Epithelial cell of esophagus (primary cell): ENCODE results near the gene SF3B2.
A peak's percentile ranks its signal among the peaks of the same experiment; 100 is the strongest.

ENCODE experiments used
- DNase-seq: peaks from one replicate; pipeline ENCODE4 v3.0.0; 2010; ENCODE audit warnings: low read depth
- H3K4me3 ChIP-seq: 2 replicates; pipeline ENCODE4 v1.5.1; 2011; ENCODE audit warnings: mild to moderate bottlenecking, low read length, control low read depth
- TF ChIP-seq, protein P1 (sequence below): IDR thresholded peaks from 2 replicates; pipeline ENCODE4 v1.5.1; 2011; ENCODE audit warnings: low read depth, mild to moderate bottlenecking, low read length, control low read depth, inconsistent platforms; ENCODE audit not compliant: insufficient read depth; ENCODE audit errors: missing control alignments

Gene SF3B2, protein sequence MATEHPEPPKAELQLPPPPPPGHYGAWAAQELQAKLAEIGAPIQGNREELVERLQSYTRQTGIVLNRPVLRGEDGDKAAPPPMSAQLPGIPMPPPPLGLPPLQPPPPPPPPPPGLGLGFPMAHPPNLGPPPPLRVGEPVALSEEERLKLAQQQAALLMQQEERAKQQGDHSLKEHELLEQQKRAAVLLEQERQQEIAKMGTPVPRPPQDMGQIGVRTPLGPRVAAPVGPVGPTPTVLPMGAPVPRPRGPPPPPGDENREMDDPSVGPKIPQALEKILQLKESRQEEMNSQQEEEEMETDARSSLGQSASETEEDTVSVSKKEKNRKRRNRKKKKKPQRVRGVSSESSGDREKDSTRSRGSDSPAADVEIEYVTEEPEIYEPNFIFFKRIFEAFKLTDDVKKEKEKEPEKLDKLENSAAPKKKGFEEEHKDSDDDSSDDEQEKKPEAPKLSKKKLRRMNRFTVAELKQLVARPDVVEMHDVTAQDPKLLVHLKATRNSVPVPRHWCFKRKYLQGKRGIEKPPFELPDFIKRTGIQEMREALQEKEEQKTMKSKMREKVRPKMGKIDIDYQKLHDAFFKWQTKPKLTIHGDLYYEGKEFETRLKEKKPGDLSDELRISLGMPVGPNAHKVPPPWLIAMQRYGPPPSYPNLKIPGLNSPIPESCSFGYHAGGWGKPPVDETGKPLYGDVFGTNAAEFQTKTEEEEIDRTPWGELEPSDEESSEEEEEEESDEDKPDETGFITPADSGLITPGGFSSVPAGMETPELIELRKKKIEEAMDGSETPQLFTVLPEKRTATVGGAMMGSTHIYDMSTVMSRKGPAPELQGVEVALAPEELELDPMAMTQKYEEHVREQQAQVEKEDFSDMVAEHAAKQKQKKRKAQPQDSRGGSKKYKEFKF

GRCh38 chr11:66051766-66052663, at the start of gene SF3B2:
Gene SF3B2 (plus strand): TSS chr11:66052364. CDS start chr11:66052385, 21 bp downstream.
- H3K4me3 ChIP-seq, result peak within 1 kb of the TSS; percentile 98
- TF ChIP-seq, protein P1, sequence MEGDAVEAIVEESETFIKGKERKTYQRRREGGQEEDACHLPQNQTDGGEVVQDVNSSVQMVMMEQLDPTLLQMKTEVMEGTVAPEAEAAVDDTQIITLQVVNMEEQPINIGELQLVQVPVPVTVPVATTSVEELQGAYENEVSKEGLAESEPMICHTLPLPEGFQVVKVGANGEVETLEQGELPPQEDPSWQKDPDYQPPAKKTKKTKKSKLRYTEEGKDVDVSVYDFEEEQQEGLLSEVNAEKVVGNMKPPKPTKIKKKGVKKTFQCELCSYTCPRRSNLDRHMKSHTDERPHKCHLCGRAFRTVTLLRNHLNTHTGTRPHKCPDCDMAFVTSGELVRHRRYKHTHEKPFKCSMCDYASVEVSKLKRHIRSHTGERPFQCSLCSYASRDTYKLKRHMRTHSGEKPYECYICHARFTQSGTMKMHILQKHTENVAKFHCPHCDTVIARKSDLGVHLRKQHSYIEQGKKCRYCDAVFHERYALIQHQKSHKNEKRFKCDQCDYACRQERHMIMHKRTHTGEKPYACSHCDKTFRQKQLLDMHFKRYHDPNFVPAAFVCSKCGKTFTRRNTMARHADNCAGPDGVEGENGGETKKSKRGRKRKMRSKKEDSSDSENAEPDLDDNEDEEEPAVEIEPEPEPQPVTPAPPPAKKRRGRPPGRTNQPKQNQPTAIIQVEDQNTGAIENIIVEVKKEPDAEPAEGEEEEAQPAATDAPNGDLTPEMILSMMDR, result no peak
- DNase-seq, result peak; percentile 100

DNA sequence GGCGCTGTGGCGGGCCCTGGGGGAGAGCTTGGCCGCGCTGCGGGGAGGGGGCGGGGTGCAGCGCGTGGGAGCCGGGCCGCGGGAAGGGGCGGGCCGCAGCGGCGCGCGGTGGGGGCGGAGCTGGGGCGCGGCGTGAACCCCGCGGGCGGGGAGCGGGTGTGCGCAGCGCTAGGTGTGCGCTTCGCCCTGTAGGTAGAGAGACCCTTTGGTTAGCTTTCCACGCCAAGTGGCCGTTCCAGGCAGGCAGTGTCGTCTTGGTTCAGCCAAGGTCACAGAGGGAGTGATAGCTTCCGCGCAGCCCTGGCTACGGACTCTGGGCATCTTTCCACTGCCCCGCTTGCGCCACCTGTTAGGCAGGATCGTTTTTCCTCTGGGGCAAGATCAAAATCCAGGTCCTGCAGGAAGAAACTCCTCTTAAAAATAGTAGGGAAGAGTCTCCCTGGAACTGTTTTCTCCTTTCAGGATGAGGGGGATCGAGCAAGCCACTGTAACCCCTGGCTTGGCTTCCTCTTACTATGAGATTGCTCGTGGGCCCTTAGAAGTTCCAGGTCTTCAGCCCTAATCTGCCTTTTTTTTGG, 49.4 kb upstream of the SF3B2 start:
- peak; percentile 39 for DNase-seq
- H3K4me3 ChIP-seq, result peak overlapping the region; percentile 94
- TF ChIP-seq, protein P1, result peak; percentile 29

DNA sequence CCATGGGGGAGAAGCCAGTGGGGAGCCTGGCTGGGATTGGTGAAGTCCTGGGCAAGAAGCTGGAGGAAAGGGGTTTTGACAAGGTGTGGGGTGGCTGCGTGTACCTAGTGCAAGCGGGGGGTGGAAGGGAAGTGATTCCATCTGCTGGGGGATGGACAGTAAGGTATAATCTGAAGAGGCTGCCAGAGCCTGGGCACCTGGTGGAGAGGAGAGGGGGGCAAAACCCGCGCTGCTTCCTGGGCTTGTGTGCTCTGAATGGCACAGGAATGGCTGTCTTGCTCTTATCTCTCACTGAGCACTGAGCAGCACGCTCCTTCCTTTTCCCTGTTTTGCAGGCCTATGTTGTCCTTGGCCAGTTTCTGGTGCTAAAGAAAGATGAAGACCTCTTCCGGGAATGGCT, 48.9 kb upstream of the SF3B2 start:
- no peak for DNase-seq
- H3K4me3 ChIP-seq, result peak overlapping the region; percentile 94
- TF ChIP-seq, protein P1, result no peak

- TF ChIP-seq, protein P1, result no peak
- no peak overlapping the region for H3K4me3 ChIP-seq
- DNase-seq, result no peak
These were observed 48.0 kb upstream of the SF3B2 start for GRCh38 chr11:66004186-66004585.

GRCh38 chr11:66006134-66006890, 45.9 kb upstream of the SF3B2 start:
- TF ChIP-seq, protein P1, result no peak
- no peak for DNase-seq
- H3K4me3 ChIP-seq, result no peak overlapping the region
